H1 (cell line): ENCODE results near the gene DPM3. TPM values are rescaled to one million over a fixed set of nuclear protein-coding genes. Genes with fewer than 3 reads are reported as not detected.
A peak's percentile ranks its signal among the peaks of the same experiment; 100 is the strongest.

ENCODE experiments used
- BACH1 ChIP-seq: IDR thresholded peaks from 2 replicates; pipeline ENCODE4 v1.6.1; 2012; ENCODE audit warnings: low read length, improper control_type of control experiment
- CEBPB ChIP-seq: IDR thresholded peaks from 2 replicates; pipeline ENCODE4 v1.6.1; 2012; ENCODE audit warnings: low read depth, low read length
- CTBP2 ChIP-seq: IDR thresholded peaks from 2 replicates; pipeline ENCODE4 v1.7.0; 2011; ENCODE audit warnings: borderline replicate concordance, mild to moderate bottlenecking, moderate library complexity, mixed read lengths, low read length; ENCODE audit not compliant: insufficient read depth, insufficient read length
- GABPA ChIP-seq: IDR thresholded peaks from 2 replicates; pipeline ENCODE4 v1.6.1; 2011; ENCODE audit warnings: mild to moderate bottlenecking, low read length, moderate library complexity, borderline replicate concordance; ENCODE audit not compliant: insufficient read depth
- JUND ChIP-seq: IDR thresholded peaks from 2 replicates; pipeline ENCODE4 v1.6.1; 2011; ENCODE audit warnings: mild to moderate bottlenecking, improper control_type of control experiment, low read length
- KDM4A ChIP-seq: IDR thresholded peaks from one replicate; pipeline ENCODE4 v1.7.1; 2012; ENCODE audit warnings: low read depth, mild to moderate bottlenecking, moderate library complexity, low read length, inconsistent platforms; ENCODE audit not compliant: severe bottlenecking
- PHF8 ChIP-seq: fragments of 200-600 bp; sonication (generic); conservative IDR thresholded peaks from 2 replicates; pipeline ENCODE4 v1.7.1; 2012; ENCODE audit warnings: low read depth, mild to moderate bottlenecking, inconsistent platforms, low read length, moderate library complexity
- POU5F1 ChIP-seq: IDR thresholded peaks from 2 replicates; pipeline ENCODE4 v1.6.1; 2011; ENCODE audit warnings: low read depth, mild to moderate bottlenecking, low read length, moderate library complexity
- RXRA ChIP-seq: IDR thresholded peaks from 2 replicates; pipeline ENCODE4 v1.6.1; 2011; ENCODE audit warnings: low read depth, mild to moderate bottlenecking, low read length, moderate library complexity; ENCODE audit not compliant: insufficient read depth
- SAP30 ChIP-seq: fragments of 300-600 bp; sonication (generic); IDR thresholded peaks from 2 replicates; pipeline ENCODE4 v1.7.1; 2012; ENCODE audit warnings: low read length, moderate library complexity, mild to moderate bottlenecking, inconsistent platforms; ENCODE audit not compliant: insufficient read depth, insufficient replicate concordance
- SIN3A ChIP-seq, 2 experiments: IDR thresholded peaks in 1 of 2; conservative IDR thresholded peaks in 1 of 2; 2 replicates each; pipeline ENCODE4 v1.6.1; 2011 to 2012; ENCODE audit warnings: low read length in 2 of 2, improper control_type of control experiment in 1 of 2, low read depth in 1 of 2, mild to moderate bottlenecking in 1 of 2
- SP1 ChIP-seq: IDR thresholded peaks from 2 replicates; pipeline ENCODE4 v1.6.1; 2011; ENCODE audit warnings: low read depth, low read length
- SUZ12 ChIP-seq: fragments of 200-600 bp; sonication (generic); IDR thresholded peaks from 2 replicates; pipeline ENCODE4 v1.6.1; 2012; ENCODE audit warnings: mild to moderate bottlenecking, inconsistent platforms, low read length, moderate library complexity, mixed read lengths
- TCF12 ChIP-seq: IDR thresholded peaks from 2 replicates; pipeline ENCODE4 v1.6.1; 2011; ENCODE audit warnings: low read depth, mild to moderate bottlenecking, low read length
- ZNF274 ChIP-seq: IDR thresholded peaks from 2 replicates; pipeline ENCODE4 v1.7.0; 2012; ENCODE audit warnings: low read length, borderline replicate concordance; ENCODE audit errors: extremely low read depth
- polyA plus RNA-seq, 7 experiments: library from polyadenylated mRNA; depleted of rRNA in 3 of 7; stranded (reverse) in 5 of 7; unstranded in 2 of 7; fragments of >200 nt in 5 of 7; fragments of 200-250 nt in 2 of 7; gene quantifications; 1 replicate in 5 of 7; 2 replicates in 1 of 7; 4 replicates in 1 of 7; pipeline versions ENCODE4 v1.2.1 to v1.2.3, GENCODE V29; 2011 to 2013; ENCODE audit warnings: missing spikeins in 2 of 7, mixed read lengths in 2 of 7
- total RNA-seq: library from RNA; stranded (reverse); fragmentation: NEBNext Ultra II Directional; extraction: Animal tissue kit (Norgen Biotek cat#: 25700); gene quantifications from 2 replicates; pipeline ENCODE4 v1.2.1, GENCODE V29; 2021

The DPM3 gene
- total and polyA plus RNA-seq, 2 of the 8 experiments (the other 6 are each of a cell fraction or from before 2014, with no cell fraction given): 44.8 to 227 TPM

DNA sequence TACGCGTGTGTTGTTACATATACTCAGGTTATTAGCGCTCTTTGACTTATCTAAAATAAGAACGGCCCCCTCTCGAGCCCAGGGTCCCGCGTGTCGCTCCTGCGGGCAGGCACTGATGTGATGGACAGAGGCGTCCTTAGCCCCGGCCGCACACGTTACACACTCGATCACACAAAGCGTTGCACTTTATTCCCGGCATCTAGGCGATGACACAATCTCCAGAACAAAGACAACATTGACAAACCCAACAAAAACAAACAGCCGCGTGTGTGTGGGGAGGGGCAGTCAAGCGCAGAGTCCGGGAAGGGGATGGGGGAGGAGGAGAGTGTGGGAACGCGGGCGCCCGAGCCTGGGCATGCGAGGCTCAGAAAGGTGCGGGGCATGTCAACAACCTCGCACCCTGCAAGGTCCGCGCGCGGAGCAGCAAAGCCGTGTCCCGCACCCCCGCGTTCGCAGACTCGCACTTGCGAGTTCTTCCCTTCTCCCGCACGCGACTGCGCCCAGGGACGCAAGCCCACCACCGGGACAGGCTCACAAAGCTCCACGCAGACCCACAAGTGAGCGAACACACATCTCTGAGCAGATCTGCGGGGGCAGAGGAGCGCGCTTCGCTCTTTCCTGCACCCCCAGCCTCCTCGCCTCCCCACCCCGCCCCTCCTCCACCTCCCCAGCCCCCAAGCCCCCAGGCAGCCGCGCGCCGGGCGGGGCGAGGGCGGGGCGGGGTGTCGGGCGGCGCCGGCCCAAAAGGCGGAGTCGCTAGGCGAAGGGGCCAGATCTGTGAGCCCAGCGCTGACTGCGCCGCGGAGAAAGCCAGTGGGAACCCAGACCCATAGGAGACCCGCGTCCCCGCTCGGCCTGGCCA is 13.0 kb downstream of the DPM3 start, which contains the start of gene EFNA1 (continued):
- TF ChIP-seq KDM4A (peak; percentile 62), SUZ12 (no peak; the same call in none of the 2 replicates), CEBPB (no peak), SP1 (no peak), CTBP2 (peak; percentile 73), ZNF274 (no peak), SAP30 (peak; percentile 79), SIN3A (conservative IDR thresholded peaks at IDR 0.05 in 1 of 2, IDR thresholded peaks at IDR 0.05 in 1 of 2; ENCODE audit: low read depth in 1 of 2, low read length in 2 of 2) (no peak; a peak in 1 of 4 replicates), JUND (no peak), TCF12 (no peak), GABPA (no peak), RXRA (no peak), BACH1 (no peak), POU5F1 (no peak), PHF8 (0 out of 2 replicates have a peak, but pooled peaks have one; percentile 30)
